ENCODE results near the gene SLC22A4. TPM values are rescaled to one million over a fixed set of nuclear protein-coding genes. Genes with fewer than 3 reads are reported as not detected.

Gene SLC22A4
- total RNA-seq, 1 experiment from 2014 or later, result 0.72 TPM

- no peak for TF ChIP-seq CTCF (conservative IDR thresholded peaks at IDR 0.05)
- Histone ChIP-seq H3K79me2 (ENCODE audit: insufficient read depth, low read length) (no peaks in the 10 kb centered on the region), H3K9ac (ENCODE audit: extremely low read depth, insufficient read length, low read length) (no peak overlapping the region), H2BK20ac (ENCODE audit: low read depth, low read length, poor library complexity, severe bottlenecking) (no peak overlapping the region), H2BK120ac (ENCODE audit: low read depth, low read length, poor library complexity, severe bottlenecking) (no peak overlapping the region), H3K4ac (ENCODE audit: low read depth, low read length) (no peak overlapping the region), H3K18ac (ENCODE audit: insufficient read length, low read depth, low read length) (no peak overlapping the region), H3K56ac (ENCODE audit: insufficient read length, low read depth, low read length) (no peak overlapping the region), H2BK15ac (ENCODE audit: low read depth, low read length) (no peak overlapping the region), H3K4me2 (ENCODE audit: insufficient read depth, insufficient read length, low read length) (no peak overlapping the region), H3K27ac (ENCODE audit: insufficient read length, low read depth, low read length) (no peak overlapping the region), H3K27me3 (ENCODE audit: insufficient read depth, low read length) (no peaks in the 10 kb centered on the region), H3K9me3 (ENCODE audit: control insufficient read depth, low read depth, low read length) (no peaks in the 10 kb centered on the region), H3K23ac (ENCODE audit: insufficient read length, low read depth, low read length) (no peak overlapping the region), H4K8ac (replicated peaks; ENCODE audit: insufficient read length, low read depth, low read length) (no peak overlapping the region), H3K23me2 (ENCODE audit: insufficient read length, low read depth, low read length, poor library complexity, severe bottlenecking) (no peaks in the 10 kb centered on the region), H2AFZ (ENCODE audit: low read length) (no peak overlapping the region), H4K5ac (ENCODE audit: insufficient read length, low read depth, low read length) (no peak overlapping the region), H3K4me1 (ENCODE audit: insufficient read depth, low read length) (no peaks in the 10 kb centered on the region; the same call in 1 of the 2 replicates), H2AK5ac (ENCODE audit: insufficient read length, low read length) (no peak overlapping the region), H3K79me1 (ENCODE audit: insufficient read depth, low read depth, low read length, poor library complexity, severe bottlenecking) (no peaks in the 10 kb centered on the region), H3T11ph (ENCODE audit: low read length) (no peak overlapping the region), H4K20me1 (ENCODE audit: control insufficient read depth, insufficient read depth, insufficient read length) (no peaks in the 10 kb centered on the region), H3K14ac (ENCODE audit: insufficient read depth, low read length) (no peak overlapping the region), H4K91ac (ENCODE audit: insufficient read length, low read depth, low read length) (no peak overlapping the region), H2BK5ac (ENCODE audit: insufficient read length, low read length) (no peak overlapping the region), H2BK12ac (ENCODE audit: insufficient read length, low read depth, low read length) (no peak overlapping the region)
- no peak for DNase-seq
- Mint-ChIP-seq H3K27me3 (ENCODE audit: low read depth) (peaks cover 2% of the 10 kb centered on the region; the same call in 1 of the 2 replicates), H3K27ac (no peak overlapping the region), H3K9me3 (peaks cover 8% of the 10 kb centered on the region in 2 experiments; a peak in 4 of 5 replicates), H3K4me1 (peaks cover 12 to 17% of the 10 kb centered on the region in 2 experiments), H3K4me3 (no peak overlapping the region), H3K36me3 (ENCODE audit: insufficient read depth in 1 of 3, low read depth in 3 of 3) (peaks cover 0 to 10% (median 6%) of the 10 kb centered on the region in 3 experiments; a peak in 4 of 7 replicates)
Observed at GRCh38 chr5:132335402-132335801, 41.2 kb downstream of the SLC22A4 start.

All from H9 (cell line).